Sigmoid colon (tissue), 4 donors: ENCODE results near the gene TSEN34.

ENCODE experiments used
- CTCF ChIP-seq, 4 experiments: fragments of 450-650 bp in 3 of 4; fragments of 200-600 bp in 1 of 4; IDR thresholded peaks; one replicate each; pipeline ENCODE4 v1.5.1; 2016 to 2019; ENCODE audit warnings: antibody characterized with exemption in 4 of 4, mild to moderate bottlenecking in 3 of 4, moderate library complexity in 2 of 4
- EP300 ChIP-seq, 4 donors: sonication (generic); formaldehyde crosslinking; IDR thresholded peaks; one replicate each; pipeline ENCODE4 v1.6.1; 2017; ENCODE audit warnings: antibody characterized with exemption in 4 of 4
- POLR2A ChIP-seq, 2 donors: fragments of 450-650 bp; IDR thresholded peaks; one replicate each; pipeline ENCODE4 v1.6.1; 2016; ENCODE audit warnings: antibody characterized with exemption in 2 of 2, mild to moderate bottlenecking in 2 of 2, moderate library complexity in 2 of 2
- POLR2AphosphoS5 ChIP-seq, 4 donors: sonication (generic); formaldehyde crosslinking; IDR thresholded peaks; one replicate each; pipeline ENCODE4 v1.6.1; 2017; ENCODE audit warnings: antibody characterized with exemption in 4 of 4

GRCh38 chr19:54178581-54179261, 12.4 kb upstream of the TSEN34 start:
- TF ChIP-seq POLR2A (IDR thresholded peaks at IDR 0.05) (no peak), CTCF (IDR thresholded peaks at IDR 0.05) (no peak), POLR2AphosphoS5 (IDR thresholded peaks at IDR 0.05) (no peak), EP300 (IDR thresholded peaks at IDR 0.05) (no peak)
